Measurements from ENCODE around the gene TRIO.

TRIO gene

GRCh38 chr5:14171046-14171445 lies 27.9 kb downstream of the TRIO start:
- no peak for DNase-seq

DNA sequence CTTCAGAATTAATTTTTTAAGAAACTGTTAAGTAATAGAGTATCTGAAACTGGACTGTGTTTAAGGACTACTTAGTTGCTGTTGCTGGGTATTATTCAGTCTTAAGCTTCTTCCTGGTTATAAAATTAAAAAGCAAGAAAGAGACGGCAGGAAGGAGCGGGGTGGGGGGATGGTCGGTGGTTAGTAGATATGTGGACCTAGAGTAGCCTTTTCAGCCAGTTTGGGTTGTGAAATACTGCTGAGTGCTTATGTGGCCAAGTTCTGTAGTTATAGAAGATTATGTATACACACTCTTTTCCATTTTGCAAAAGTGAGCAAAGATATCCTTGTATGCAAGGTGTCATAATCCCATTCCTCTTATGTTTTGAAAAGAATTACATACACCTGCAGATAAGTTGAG lies 28.5 kb downstream of the TRIO start:
- DNase-seq = no peak

DNA sequence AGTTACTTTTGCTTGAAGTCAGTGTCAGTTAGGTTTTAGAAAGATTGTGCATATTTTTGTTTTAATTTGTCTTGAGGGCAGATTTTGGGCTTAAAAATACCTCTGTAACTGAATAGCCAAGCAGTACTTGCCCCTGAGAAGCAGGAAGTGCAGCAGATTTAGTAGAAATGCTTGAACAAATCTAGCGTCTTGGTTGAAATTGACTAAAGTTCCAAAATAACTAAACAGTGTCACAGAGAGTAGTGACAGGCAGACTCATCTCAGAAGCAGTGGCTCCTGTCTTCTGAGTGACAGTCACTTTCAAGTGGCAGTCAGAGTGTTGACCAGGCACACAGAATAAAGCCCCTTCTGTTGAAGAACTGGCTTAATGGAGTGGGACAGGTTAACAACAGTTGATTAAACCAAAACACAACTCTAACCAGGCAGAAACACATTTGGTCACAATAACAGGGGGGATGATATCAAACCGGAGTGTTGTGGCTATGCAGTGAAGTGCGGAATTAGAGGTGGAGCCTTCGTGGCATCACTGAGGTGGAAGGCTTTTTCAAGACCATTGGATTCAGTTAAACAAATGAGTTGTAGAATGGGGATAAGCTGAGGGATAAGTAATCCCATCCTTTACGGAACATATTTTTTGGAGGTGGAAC lies 29.1 kb downstream of the TRIO start:
- no peak for DNase-seq

DNA sequence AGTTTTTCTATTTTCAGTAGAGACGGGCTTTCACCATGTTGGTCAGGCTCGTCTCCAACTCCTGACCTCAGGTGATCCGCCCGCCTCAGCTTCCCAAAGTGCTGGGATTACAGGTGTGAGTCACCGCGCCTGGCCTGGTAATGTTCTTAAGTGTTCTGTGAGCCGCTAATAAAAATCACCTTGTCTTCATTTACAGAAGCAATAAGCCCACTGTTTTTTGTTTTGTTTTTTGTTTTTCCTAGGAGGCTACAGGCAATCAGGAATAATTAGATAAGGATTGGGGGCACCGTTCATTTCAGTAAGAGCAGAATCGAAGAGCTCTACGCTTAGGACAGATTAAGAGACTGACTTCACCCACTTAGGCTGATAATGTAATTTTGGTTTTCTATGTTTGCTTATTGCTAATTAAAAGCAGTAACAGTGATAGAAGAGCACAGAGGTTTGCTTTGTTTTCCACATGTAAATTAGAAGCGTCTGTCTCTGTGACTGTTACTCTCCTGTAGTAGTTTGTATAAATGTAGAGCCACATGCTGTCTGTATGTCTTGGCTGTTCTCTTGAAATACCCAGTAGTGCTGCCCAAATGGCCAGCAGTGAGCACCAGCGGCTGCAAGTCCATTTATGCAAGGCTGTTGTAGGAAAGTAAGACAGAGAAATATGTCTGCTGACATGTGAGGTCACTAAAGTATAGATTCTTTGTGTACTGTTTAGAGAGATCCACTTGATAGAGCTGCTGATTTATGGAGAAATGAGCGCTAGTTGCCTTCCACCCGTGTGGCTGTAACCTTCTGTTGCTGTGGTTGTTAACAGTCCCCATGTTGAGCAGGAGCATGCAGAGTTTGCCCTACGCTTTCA lies 30.5 kb downstream of the TRIO start:
- no peak for DNase-seq

DNA sequence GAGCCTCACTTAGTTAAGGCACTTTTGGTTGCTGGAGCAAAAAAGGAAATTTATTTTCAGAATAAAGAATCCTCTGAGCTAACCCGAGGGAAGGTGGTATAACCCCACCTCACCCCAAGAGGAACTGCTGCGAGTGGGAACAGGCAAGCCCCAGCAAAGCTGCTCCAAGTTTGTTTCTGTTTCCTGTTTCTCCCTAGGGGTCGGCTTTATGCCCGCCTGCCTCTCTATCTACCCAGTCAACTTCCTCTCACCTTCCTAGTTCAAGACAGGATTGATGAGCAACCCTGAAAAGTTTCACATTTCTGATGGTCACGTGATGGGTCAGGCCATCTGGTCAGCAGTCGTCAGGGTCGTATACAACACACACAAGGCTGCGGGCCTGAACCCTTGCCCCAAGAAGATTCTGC lies 31.1 kb downstream of the TRIO start:
- no peak for DNase-seq

GRCh38 chr5:14175381-14175780 lies 32.2 kb downstream of the TRIO start:
- DNase-seq = no peak

DNA sequence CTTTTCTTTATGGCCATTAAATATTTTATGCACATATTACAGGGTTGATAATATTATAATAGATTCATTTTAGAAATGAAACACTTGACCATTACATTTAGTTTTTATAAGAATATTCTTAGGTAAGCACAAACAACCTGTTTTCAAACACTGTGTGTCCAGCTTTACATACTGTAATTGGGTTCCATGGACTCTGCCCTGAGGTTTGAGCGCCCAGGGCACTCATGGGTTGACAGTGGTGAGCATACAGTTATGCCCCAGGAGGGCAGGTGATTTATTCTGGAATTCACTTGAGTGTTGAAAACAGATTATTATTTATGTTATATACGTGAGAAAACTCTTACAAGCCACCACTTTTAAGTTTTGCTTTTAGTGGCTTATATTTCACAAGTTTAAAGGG lies 33.7 kb downstream of the TRIO start:
- no peak for DNase-seq

DNA sequence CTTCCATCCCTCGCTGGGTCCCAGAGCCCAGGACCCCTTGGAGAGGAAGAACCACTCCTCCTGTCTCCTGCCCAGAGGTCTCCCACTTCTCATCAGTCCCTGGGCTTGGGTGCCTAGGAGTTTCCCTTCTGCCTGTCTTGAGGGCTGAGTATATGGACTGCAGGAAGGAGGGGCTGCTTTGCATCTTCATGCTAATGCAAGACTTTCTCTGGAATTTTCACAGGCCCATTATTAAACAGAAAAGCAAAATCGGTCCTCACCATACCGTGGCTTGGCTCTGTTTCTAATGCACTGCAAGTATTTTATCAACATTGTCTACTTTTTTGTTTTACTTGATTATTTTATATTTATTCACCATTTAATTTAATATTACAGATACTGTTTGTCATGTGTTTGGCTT lies 34.5 kb downstream of the TRIO start:
- no peak for DNase-seq

DNA sequence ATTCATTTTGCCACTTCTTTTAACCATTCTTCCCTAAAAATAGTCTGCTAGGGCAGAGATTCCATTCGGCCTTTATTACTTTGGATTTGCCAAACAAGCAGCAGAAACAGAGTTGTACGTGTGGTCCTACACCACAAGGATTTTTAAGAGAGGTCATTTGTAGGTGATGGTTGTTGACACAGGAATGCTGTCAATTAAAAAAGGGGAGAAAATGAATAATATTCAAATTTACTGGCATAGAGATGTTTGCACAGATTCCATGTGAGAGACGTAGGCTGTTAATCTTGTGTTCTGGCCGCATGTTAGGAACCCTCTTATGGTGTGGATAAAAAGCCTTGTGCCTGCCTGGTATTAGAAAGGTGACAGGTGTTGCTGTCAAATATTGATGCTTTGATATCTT lies 34.9 kb downstream of the TRIO start:
- no peak for DNase-seq

- no peak for DNase-seq
Measured at GRCh38 chr5:14178671-14179211, 35.6 kb downstream of the TRIO start.

DNA sequence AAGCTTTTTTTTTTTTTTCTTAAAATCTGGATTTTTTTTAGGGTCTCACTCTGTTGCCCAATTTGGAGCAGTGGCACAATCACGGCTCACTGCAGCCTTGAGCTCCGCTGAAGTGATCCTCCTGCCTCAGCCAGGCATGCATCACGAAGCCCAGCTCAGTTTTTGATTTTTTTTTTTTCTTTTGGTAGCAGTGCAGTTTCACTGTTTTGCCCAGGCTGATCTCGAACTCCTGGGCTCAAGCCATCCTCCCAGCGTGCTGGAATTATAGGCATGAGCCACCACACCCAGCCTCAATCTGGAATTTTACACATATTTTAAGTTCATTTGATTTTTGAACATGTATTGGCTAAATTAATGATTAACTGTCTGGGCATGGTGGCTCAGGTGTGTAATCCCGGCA lies 36.3 kb downstream of the TRIO start:
- no peak for DNase-seq

- DNase-seq = no peak
Measured at GRCh38 chr5:14180437-14180836, 37.3 kb downstream of the TRIO start.

- DNase-seq = no peak
Measured at GRCh38 chr5:14181299-14181968, 38.3 kb downstream of the TRIO start.

DNA sequence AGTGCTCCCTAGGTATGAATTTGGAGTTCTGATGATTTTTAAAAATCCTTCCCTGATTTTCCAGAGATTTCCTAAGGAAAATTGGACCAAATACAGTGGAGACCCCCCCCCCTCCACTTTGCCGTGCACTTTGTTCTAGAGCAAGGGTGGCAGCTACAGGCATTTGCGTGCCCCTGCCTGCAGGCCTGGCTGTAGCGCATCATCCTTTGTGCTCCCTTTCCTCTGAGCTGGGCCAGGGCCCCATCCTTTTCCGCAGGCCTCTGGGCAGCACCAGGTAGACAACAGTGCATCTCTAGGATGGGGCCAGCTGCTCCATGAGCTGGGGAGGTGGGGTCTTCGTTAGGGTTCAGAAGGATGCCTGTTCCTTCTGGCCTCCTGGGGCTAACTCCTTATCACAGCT lies 39.6 kb downstream of the TRIO start:
- no peak for DNase-seq

DNA sequence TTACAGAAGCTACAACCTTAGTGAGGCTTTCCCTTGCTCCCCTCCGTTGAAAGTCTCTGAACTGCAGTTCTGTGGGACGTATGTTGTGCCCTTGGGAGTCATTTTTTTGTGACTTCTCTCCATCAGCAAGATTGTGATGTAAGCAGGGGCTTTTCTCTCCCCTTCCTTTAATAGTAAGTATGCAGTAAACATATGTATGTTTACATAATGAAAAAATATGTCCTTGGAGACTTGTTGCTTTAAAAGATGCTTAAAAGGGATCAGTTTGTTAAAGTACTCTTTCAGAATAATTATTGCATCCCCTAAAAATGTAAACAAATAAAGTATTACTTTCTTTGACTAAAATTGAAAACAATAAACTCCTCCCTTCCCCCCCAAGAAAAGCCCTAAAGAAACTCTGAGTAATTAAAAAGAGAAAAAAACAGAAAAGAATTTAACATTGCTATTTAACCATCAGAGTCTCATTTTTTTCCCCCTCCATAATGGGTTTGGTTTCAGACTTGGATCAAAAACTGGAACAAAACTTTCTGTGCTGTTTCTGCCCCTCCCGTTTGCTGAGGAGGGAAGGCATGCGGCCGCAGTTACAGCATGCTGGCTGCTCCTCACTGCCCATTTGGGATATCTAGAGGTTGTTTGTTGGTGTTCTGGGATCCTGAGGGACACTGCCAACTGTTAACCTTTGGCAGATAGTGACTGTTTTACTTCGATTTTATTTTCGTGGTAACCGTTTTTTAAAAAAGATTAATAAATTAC lies 40.2 kb downstream of the TRIO start:
- no peak for DNase-seq

GRCh38 chr5:14184082-14184481 lies 40.9 kb downstream of the TRIO start:
- DNase-seq = no peak

- no peak for DNase-seq
Measured at GRCh38 chr5:14184725-14185124, 41.6 kb downstream of the TRIO start.

- no peak for DNase-seq
Measured at GRCh38 chr5:14185326-14186058, 42.4 kb downstream of the TRIO start.

DNA sequence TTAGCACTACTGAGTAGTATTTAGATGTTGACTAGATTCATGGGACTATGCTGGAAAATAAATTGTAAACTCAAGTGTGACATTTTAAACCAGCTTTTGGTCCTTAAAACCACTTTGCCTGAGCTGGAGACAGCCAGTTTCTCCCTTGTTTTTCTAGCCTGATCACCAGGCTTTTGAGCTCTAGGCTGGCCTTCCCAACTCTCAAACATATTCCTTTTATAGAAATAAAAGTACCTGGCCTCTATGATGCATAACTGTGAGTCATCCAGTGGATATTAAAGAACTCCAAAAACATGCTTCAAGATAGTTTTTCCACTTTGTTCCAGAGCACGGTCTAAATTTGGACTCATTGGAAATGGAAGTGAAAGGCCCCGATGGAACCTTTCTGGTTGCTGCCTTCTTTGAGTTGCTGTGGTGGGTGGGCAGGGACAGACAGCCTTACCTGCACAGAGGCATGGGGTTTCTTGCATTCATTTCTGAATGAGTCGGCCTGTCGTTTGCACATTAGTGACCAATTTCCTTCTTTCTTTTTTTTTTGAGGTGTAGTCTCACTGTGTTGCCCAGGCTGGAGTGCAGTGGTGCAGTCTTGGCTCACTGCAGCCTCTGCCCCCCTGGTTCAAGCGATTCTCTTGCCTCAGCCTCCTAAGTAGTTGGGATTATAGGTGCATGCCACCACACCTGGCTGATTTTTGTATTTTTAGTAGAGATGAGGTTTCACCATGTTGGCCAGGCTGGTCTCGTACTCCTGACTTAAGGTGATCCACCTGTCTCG lies 43.1 kb downstream of the TRIO start:
- no peak for DNase-seq

DNA sequence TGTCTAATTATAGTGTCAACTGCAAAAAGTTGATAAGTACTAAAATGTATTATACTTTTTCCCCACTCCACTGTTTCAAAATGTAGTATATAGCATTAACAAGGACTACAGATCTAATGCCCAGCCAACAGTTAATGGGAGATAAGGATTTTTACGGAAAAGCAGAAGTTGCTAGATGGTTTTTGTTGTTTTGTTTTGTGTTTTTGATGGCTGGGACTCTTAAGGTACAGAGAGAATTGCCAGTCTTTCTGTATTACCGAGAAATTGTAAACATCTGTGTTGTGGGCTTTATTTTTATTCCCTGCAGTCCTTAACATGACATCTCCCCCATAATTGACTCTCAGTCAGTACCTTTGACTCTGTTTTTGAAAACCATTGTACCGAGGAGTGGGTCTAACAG lies 44.0 kb downstream of the TRIO start:
- DNase-seq = no peak

- DNase-seq = no peak
Measured at GRCh38 chr5:14187660-14188059, 44.5 kb downstream of the TRIO start.

DNA sequence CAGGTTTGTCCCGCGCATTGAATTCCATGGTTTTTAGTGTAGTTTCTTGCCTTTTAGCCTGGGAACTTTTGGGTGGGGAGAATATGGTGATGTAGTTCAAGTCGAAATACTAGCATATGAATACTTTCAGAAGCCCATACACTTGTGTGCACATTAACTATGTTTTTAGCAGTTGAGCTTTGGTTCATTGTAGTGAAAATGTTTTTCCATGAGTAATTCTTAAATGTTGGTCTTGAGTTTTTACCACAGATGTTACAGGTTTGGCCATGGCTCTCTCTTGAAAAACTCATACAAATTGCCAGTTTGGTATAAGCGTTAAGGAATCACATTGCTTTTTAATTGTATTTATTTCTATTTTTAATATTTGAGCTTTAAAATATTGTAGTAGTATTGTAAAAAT lies 45.6 kb downstream of the TRIO start:
- no peak for DNase-seq

Data from activated CD4-positive, alpha-beta T cell treated with anti-CD3 and anti-CD28 coated beads for 48 hours (primary cell).